ENCODE data around the gene SEH1L.
"Not testable (repeated sequence)": the region's sequence is repeated elsewhere in the genome, so short reads cannot be mapped to it uniquely, and the experiment has no call there.

The SEH1L gene

GRCh38 chr18:12944709-12945108 is 3.1 kb upstream of the SEH1L start:
- no peak for DNase-seq

- DNase-seq: no peak
Observed at GRCh38 chr18:12946549-12947284, 1.1 kb upstream of the SEH1L start.

- DNase-seq: peak; percentile 78
Observed at GRCh38 chr18:12948050-12948804, 416 bp downstream of the SEH1L start.

- DNase-seq: no peak
Observed at GRCh38 chr18:12958478-12958877, 10.7 kb downstream of the SEH1L start.

- DNase-seq: no peak
Observed at GRCh38 chr18:12960395-12960794, 12.6 kb downstream of the SEH1L start.

- DNase-seq: no peak
Observed at GRCh38 chr18:12960853-12961397, 13.1 kb downstream of the SEH1L start.

GRCh38 chr18:12963069-12963468 is 15.3 kb downstream of the SEH1L start:
- DNase-seq: no peak

GRCh38 chr18:12968115-12968514 is 20.3 kb downstream of the SEH1L start:
- DNase-seq: no peak

GRCh38 chr18:12968619-12969018 is 20.8 kb downstream of the SEH1L start:
- DNase-seq: no peak

GRCh38 chr18:12973562-12974213 is 25.9 kb downstream of the SEH1L start:
- no peak for DNase-seq

- DNase-seq: no peak
Observed at GRCh38 chr18:12975488-12975887, 27.7 kb downstream of the SEH1L start.

- no peak for DNase-seq
Observed at GRCh38 chr18:12976305-12976704, 28.5 kb downstream of the SEH1L start.

- DNase-seq: not testable (repeated sequence)
Observed at GRCh38 chr18:12980065-12980464, 32.3 kb downstream of the SEH1L start.

GRCh38 chr18:12989397-12990122 is 41.7 kb downstream of the SEH1L start:
- no peak for DNase-seq

- DNase-seq: no peak
Observed at GRCh38 chr18:12990123-12990475, 42.3 kb downstream of the SEH1L start.

GRCh38 chr18:12990641-12990966 is 42.8 kb downstream of the SEH1L start:
- DNase-seq: no peak

- DNase-seq: peak; percentile 91
Observed at GRCh38 chr18:12990967-12991820, 43.4 kb downstream of the SEH1L start, which contains the start of gene CEP192. Gene CEP192, plus strand, starts transcription at chr18:12991362. Its CDS starts 8,063 bp downstream, at chr18:12999425.

- DNase-seq: no peak
Observed at GRCh38 chr18:12991821-12992179, 44.0 kb downstream of the SEH1L start.

- DNase-seq: no peak
Observed at GRCh38 chr18:12993439-12993838, 45.6 kb downstream of the SEH1L start.

- DNase-seq: no peak
Observed at GRCh38 chr18:12995424-12995823, 47.6 kb downstream of the SEH1L start.

- no peak for DNase-seq
Observed at GRCh38 chr18:12995952-12996477, 48.2 kb downstream of the SEH1L start.

All from NCI-H1694 (cell line).